K562 treated with DMSO at 1 percent for 12 hours (cell line): ENCODE data around the gene TSPAN13. TPM values are rescaled to one million over a fixed set of nuclear protein-coding genes. Genes with fewer than 3 reads are reported as not detected.

Experiments
- total RNA-seq: library from RNA; unstranded; fragments of 300-600 nt; gene quantifications from 2 replicates; pipeline ENCODE4 v1.2.3, GENCODE V29; 2022; ENCODE audit not compliant: insufficient read depth

The TSPAN13 gene
- total RNA-seq: 32.6 and 52.1 TPM in 2 replicates

GRCh38 chr7:16753102-16753931, at the start of gene TSPAN13:
Gene TSPAN13, plus strand, starts transcription at chr7:16753755. Its CDS starts 213 bp downstream, at chr7:16753968.

GRCh38 chr7:16804674-16805439, 51.3 kb downstream of the TSPAN13 start, which contains the start of gene AGR2:
Gene AGR2, minus strand, starts transcription at chr7:16804999. Its CDS starts 3,203 bp downstream, at chr7:16801796.

Other genes with a start within 250 kb of the TSPAN13 start
- gene LRRC72, start 226.9 kb upstream of the TSPAN13 start, total RNA-seq: not detected in 2 replicates
- gene ANKMY2, start 108.0 kb upstream of the TSPAN13 start, total RNA-seq: 21.9 and 108 TPM in 2 replicates
- 42.8 and 64.2 TPM in 2 replicates for gene BZW2, start 107.6 kb upstream of the TSPAN13 start, total RNA-seq
- not detected in 2 replicates for gene AGR2, start 51.2 kb downstream of the TSPAN13 start, total RNA-seq
- not detected in 2 replicates for gene AGR3, start 128.2 kb downstream of the TSPAN13 start, total RNA-seq